ENCODE data around the gene VAV2. TPM values are rescaled to one million over a fixed set of nuclear protein-coding genes. Genes with fewer than 3 reads are reported as not detected.

Gene VAV2
- total RNA-seq, 3 donors from 2014 or later = 5.3 to 9.5 (median 8.8) TPM

- Histone ChIP-seq H3K27me3 (no peaks in the 10 kb centered on the region), H3K27ac (no peak overlapping the region), H3K4me1 (no peaks in the 10 kb centered on the region), H3K4me3 (no peak overlapping the region), H3K9me3 (no peaks in the 10 kb centered on the region), H3K36me3 (no peaks in the 10 kb centered on the region)
- intact Hi-C loops (cut with DNase I; ENCODE audit: low total_unique reads) = loop anchor here (1.0 kb wide), 1 partner anchor 26 kb away; no protein-coding TSS in a partner anchor
- TF ChIP-seq POLR2A (IDR thresholded peaks at IDR 0.05) = no peak
- TF ChIP-seq POLR2AphosphoS5 (IDR thresholded peaks at IDR 0.05) = no peak
- TF ChIP-seq CTCF (IDR thresholded peaks at IDR 0.05) = no peak
- DNase-seq (ENCODE audit: low spot score in 2 of 2) = no peak
Measured at GRCh38 chr9:133951265-133951664, 40.9 kb downstream of the VAV2 start.

GRCh38 chr9:133950629-133951111 is 41.5 kb downstream of the VAV2 start:
- no peak for TF ChIP-seq POLR2AphosphoS5 (IDR thresholded peaks at IDR 0.05)
- TF ChIP-seq POLR2A (IDR thresholded peaks at IDR 0.05) = no peak
- TF ChIP-seq CTCF (IDR thresholded peaks at IDR 0.05) = no peak
- Histone ChIP-seq H3K4me1 (no peaks in the 10 kb centered on the region), H3K36me3 (no peaks in the 10 kb centered on the region), H3K27ac (no peak overlapping the region), H3K9me3 (no peaks in the 10 kb centered on the region), H3K27me3 (no peaks in the 10 kb centered on the region), H3K4me3 (peak overlapping the region in 2 of 3 donors; percentile 9 to 37)
- no peak for DNase-seq (ENCODE audit: low spot score in 2 of 2)
- intact Hi-C loops (cut with DNase I; ENCODE audit: low total_unique reads) = loop anchor here (1.0 kb wide), 1 partner anchor 27 kb away; no protein-coding TSS in a partner anchor

- no peak for DNase-seq (ENCODE audit: low spot score in 2 of 2)
- TF ChIP-seq CTCF (IDR thresholded peaks at IDR 0.05) = no peak
- TF ChIP-seq POLR2AphosphoS5 (IDR thresholded peaks at IDR 0.05) = no peak
- TF ChIP-seq POLR2A (IDR thresholded peaks at IDR 0.05) = no peak
- Histone ChIP-seq H3K4me1 (no peaks in the 10 kb centered on the region), H3K9me3 (no peaks in the 10 kb centered on the region), H3K36me3 (no peaks in the 10 kb centered on the region), H3K4me3 (peak overlapping the region in 1 of 3 donors; percentile 9), H3K27me3 (no peaks in the 10 kb centered on the region), H3K27ac (no peak overlapping the region)
- intact Hi-C loops (cut with DNase I; ENCODE audit: low total_unique reads) = no loop called here
Measured at GRCh38 chr9:133950192-133950591, 41.9 kb downstream of the VAV2 start.

- Histone ChIP-seq H3K27ac (no peak overlapping the region), H3K36me3 (no peaks in the 10 kb centered on the region), H3K4me1 (no peaks in the 10 kb centered on the region), H3K4me3 (no peak overlapping the region), H3K9me3 (no peaks in the 10 kb centered on the region), H3K27me3 (no peaks in the 10 kb centered on the region)
- no peak for DNase-seq (ENCODE audit: low spot score in 2 of 2)
- intact Hi-C loops (cut with DNase I; ENCODE audit: low total_unique reads) = no loop called here
- TF ChIP-seq POLR2A (IDR thresholded peaks at IDR 0.05) (no peak), CTCF (IDR thresholded peaks at IDR 0.05) (no peak), POLR2AphosphoS5 (IDR thresholded peaks at IDR 0.05) (no peak)
Measured at GRCh38 chr9:133949486-133950061, 42.5 kb downstream of the VAV2 start.

- no peak overlapping the region for H3K27ac ChIP-seq
- no peaks in the 10 kb centered on the region for H3K27me3 ChIP-seq
- TF ChIP-seq CTCF (IDR thresholded peaks at IDR 0.05) (no peak), POLR2A (IDR thresholded peaks at IDR 0.05) (no peak), POLR2AphosphoS5 (IDR thresholded peaks at IDR 0.05) (no peak)
- H3K36me3 ChIP-seq = no peaks in the 10 kb centered on the region
- no peaks in the 10 kb centered on the region for H3K9me3 ChIP-seq
- intact Hi-C loops (cut with DNase I; ENCODE audit: low total_unique reads) = no loop called here
- DNase-seq (ENCODE audit: low spot score in 2 of 2) = no peak
- H3K4me1 ChIP-seq = no peaks in the 10 kb centered on the region
- H3K4me3 ChIP-seq = no peak overlapping the region
Measured at GRCh38 chr9:133948561-133949485, 43.3 kb downstream of the VAV2 start.

Measured in breast epithelium (tissue), 4 donors.